Uterus (tissue), 4 donors: Measurements from ENCODE around the gene PDK4. TPM values are rescaled to one million over a fixed set of nuclear protein-coding genes. Genes with fewer than 3 reads are reported as not detected.
A peak's percentile ranks its signal among the peaks of the same experiment; 100 is the strongest.
"Not testable (repeated sequence)": the region's sequence is repeated elsewhere in the genome, so short reads cannot be mapped to it uniquely, and the experiment has no call there.

Source experiments
- DNase-seq, 2 donors: peaks; one replicate each; pipeline ENCODE4 v3.0.0-alpha.2; 2019 to 2020
- H3K27ac ChIP-seq, 2 donors: fragments of 200-600 bp; sonication (generic); 1 replicate in 1 of 2; 2 replicates in 1 of 2; pipeline ENCODE4 v1.5.1; 2016 to 2018
- H3K27me3 ChIP-seq, 2 donors: fragments of 200-600 bp; sonication (generic); one replicate each; pipeline ENCODE4 v1.5.1; 2018 to 2019; ENCODE audit warnings: control low read depth in 1 of 2
- H3K36me3 ChIP-seq, 2 donors: fragments of 200-600 bp; sonication (generic); one replicate each; pipeline ENCODE4 v1.5.1; 2019; ENCODE audit warnings: control low read depth in 1 of 2
- H3K4me1 ChIP-seq, 2 donors: fragments of 200-600 bp; sonication (generic); one replicate each; pipeline ENCODE4 v1.5.1; 2018 to 2019; ENCODE audit warnings: control low read depth in 1 of 2
- H3K4me3 ChIP-seq, 2 donors: fragments of 200-600 bp; sonication (generic); 1 replicate in 1 of 2; 2 replicates in 1 of 2; pipeline ENCODE4 v1.5.1; 2018 to 2019; ENCODE audit warnings: mild to moderate bottlenecking in 1 of 2
- H3K9me3 ChIP-seq, 2 donors: fragments of 200-600 bp; sonication (generic); one replicate each; pipeline ENCODE4 v1.5.1; 2019; ENCODE audit warnings: control low read depth in 1 of 2
- POLR2A ChIP-seq, 2 donors: fragments of 450-650 bp; IDR thresholded peaks; one replicate each; pipeline ENCODE4 v1.6.1; 2016; ENCODE audit warnings: antibody characterized with exemption in 2 of 2, mild to moderate bottlenecking in 1 of 2, moderate library complexity in 1 of 2
- intact Hi-C: fragments of 100-400 bp; cut with DNase I; formaldehyde crosslinking; loops from one replicate; pipeline ENCODE4 v1.15.1; 2023; ENCODE audit warnings: low total_unique reads
- total RNA-seq, 4 donors: library from RNA; depleted of rRNA in 3 of 4; stranded (reverse); fragments of >200 nt in 3 of 4; gene quantifications; one replicate each; pipeline versions ENCODE4 v1.1.0 to v1.2.4, GENCODE V29; 2014 to 2023
- TF ChIP-seq, protein P1 (sequence below), 4 experiments: fragments of 200-600 bp in 2 of 4; fragments of 450-650 bp in 2 of 4; sonication (generic) in 2 of 4; IDR thresholded peaks; one replicate each; pipeline ENCODE4 v1.5.1; 2016 to 2019; ENCODE audit warnings: antibody characterized with exemption in 4 of 4, mild to moderate bottlenecking in 2 of 4, moderate library complexity in 1 of 4
- donor health status: DM: yes; HTN: yes; CAD: no.

PDK4 gene
- total RNA-seq, 4 donors from 2014 or later = 12.0 to 509 (median 177) TPM

- H3K4me3 ChIP-seq = no peak overlapping the region
Measured at GRCh38 chr7:95605275-95605674, 9.0 kb upstream of the PDK4 start.

DNA sequence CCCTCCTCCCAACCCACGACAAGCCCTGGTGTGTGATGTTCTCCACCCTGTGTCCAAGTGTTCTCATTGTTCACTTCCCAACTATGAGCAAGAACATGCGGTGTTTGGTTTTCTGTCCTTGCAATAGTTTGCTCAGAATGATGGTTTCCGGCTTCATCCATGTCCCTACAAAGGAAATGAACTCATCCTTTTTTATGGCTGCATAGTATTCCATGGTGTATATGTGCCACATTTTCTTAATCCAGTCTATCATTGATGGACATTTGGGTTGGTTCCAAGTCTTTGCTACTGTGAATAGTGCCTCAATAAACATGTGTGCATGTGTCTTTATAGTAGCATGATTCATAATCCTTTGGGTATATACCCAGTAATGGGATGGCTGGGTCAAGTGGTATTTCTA lies 8.5 kb upstream of the PDK4 start:
- intact Hi-C loops, H3K27me3 ChIP-seq, H3K4me3 ChIP-seq, H3K36me3 ChIP-seq, H3K9me3 ChIP-seq, H3K4me1 ChIP-seq, DNase-seq: not testable (repeated sequence)
- H3K27ac ChIP-seq = peak overlapping the region in 1 of 2 donors; percentile 47

More at GRCh38 chr7:95605275-95605674, 9.0 kb upstream of the PDK4 start:
- no peaks in the 10 kb centered on the region for H3K9me3 ChIP-seq
- H3K27me3 ChIP-seq = no peaks in the 10 kb centered on the region
- DNase-seq = no peak
- peaks cover 9% of the 10 kb centered on the region in 2 donors for H3K4me1 ChIP-seq
- peak overlapping the region; percentile 47 to 94 for H3K27ac ChIP-seq
- no peaks in the 10 kb centered on the region for H3K36me3 ChIP-seq
- no peak for TF ChIP-seq POLR2A (IDR thresholded peaks at IDR 0.05)
- TF ChIP-seq, protein P1, sequence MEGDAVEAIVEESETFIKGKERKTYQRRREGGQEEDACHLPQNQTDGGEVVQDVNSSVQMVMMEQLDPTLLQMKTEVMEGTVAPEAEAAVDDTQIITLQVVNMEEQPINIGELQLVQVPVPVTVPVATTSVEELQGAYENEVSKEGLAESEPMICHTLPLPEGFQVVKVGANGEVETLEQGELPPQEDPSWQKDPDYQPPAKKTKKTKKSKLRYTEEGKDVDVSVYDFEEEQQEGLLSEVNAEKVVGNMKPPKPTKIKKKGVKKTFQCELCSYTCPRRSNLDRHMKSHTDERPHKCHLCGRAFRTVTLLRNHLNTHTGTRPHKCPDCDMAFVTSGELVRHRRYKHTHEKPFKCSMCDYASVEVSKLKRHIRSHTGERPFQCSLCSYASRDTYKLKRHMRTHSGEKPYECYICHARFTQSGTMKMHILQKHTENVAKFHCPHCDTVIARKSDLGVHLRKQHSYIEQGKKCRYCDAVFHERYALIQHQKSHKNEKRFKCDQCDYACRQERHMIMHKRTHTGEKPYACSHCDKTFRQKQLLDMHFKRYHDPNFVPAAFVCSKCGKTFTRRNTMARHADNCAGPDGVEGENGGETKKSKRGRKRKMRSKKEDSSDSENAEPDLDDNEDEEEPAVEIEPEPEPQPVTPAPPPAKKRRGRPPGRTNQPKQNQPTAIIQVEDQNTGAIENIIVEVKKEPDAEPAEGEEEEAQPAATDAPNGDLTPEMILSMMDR (IDR thresholded peaks at IDR 0.05) = no peak
- intact Hi-C loops = no loop called here

DNA sequence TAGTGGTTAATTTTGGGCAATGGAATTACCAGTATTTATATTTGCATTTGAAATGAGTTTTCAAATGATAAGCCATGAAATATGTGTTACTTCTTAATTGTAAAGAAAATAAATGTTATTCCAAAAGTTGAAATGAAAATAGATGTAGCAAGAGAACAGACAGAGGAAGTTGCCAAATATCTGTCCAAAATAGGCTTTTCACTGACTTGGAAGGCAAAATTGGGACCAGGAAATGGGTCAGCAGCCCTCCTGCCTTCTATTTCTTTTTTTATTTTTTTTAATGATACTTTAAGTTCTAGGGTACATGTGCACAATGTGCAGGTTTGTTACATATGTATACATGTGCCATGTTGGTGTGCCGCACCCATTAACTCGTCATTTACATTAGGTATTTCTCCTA lies 8.1 kb upstream of the PDK4 start:
- intact Hi-C loops, H3K27ac ChIP-seq, H3K4me3 ChIP-seq, H3K36me3 ChIP-seq, DNase-seq, H3K4me1 ChIP-seq, H3K9me3 ChIP-seq, H3K27me3 ChIP-seq: not testable (repeated sequence)

- peak overlapping the region in 1 of 2 donors; percentile 21 for H3K27ac ChIP-seq
- H3K4me1 ChIP-seq = peaks cover 0 to under 1% of the 10 kb centered on the region in 2 donors
- H3K4me3 ChIP-seq = no peak overlapping the region
- no peaks in the 10 kb centered on the region for H3K36me3 ChIP-seq
- no peak for TF ChIP-seq POLR2A (IDR thresholded peaks at IDR 0.05)
- TF ChIP-seq, protein P1 (IDR thresholded peaks at IDR 0.05) = no peak
- no peaks in the 10 kb centered on the region for H3K9me3 ChIP-seq
- H3K27me3 ChIP-seq = no peaks in the 10 kb centered on the region
- no peak for DNase-seq
- intact Hi-C loops = no loop called here
Measured at GRCh38 chr7:95602421-95602820, 6.1 kb upstream of the PDK4 start.

DNA sequence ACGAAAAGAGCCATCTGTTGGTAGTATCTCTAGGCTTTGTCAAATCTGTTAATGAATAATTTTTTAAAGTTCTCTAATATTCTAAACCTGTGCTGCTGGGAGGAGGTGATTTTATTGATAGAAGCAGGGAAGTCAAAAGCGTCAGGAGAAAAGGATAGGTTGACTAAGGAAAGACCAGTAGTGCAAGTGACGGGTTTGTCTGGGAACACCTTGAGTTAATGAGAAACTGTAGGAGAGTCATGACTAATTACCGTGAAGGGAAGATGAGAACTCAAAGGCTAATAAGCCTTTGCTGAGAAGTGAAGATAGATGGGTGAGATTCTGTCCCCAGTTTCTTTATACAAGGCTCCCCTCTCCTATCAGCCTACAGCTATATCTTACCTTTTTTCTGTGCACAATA lies 5.0 kb upstream of the PDK4 start:
- H3K27ac ChIP-seq = no peak overlapping the region
- H3K4me3 ChIP-seq = no peak overlapping the region
- no peaks in the 10 kb centered on the region for H3K9me3 ChIP-seq
- H3K36me3 ChIP-seq = no peaks in the 10 kb centered on the region
- no peak for TF ChIP-seq POLR2A (IDR thresholded peaks at IDR 0.05)
- TF ChIP-seq, protein P1 (IDR thresholded peaks at IDR 0.05) = no peak
- no peaks in the 10 kb centered on the region for H3K4me1 ChIP-seq
- H3K27me3 ChIP-seq = no peaks in the 10 kb centered on the region
- intact Hi-C loops = no loop called here
- no peak for DNase-seq

- intact Hi-C loops = loop anchor here (5.0 kb wide), 1 partner anchor 47 kb away; no protein-coding TSS in a partner anchor
- peak overlapping the region; percentile 97 to 98 for H3K27ac ChIP-seq
Measured at GRCh38 chr7:95599069-95599468, 2.8 kb upstream of the PDK4 start.

More at GRCh38 chr7:95599069-95599468, 2.8 kb upstream of the PDK4 start:
- TF ChIP-seq, protein P1 (IDR thresholded peaks at IDR 0.05) = no peak
- no peak for TF ChIP-seq POLR2A (IDR thresholded peaks at IDR 0.05)
- DNase-seq = no peak
- no peaks in the 10 kb centered on the region for H3K4me1 ChIP-seq
- H3K27me3 ChIP-seq = no peaks in the 10 kb centered on the region
- H3K4me3 ChIP-seq = no peak overlapping the region
- no peaks in the 10 kb centered on the region for H3K36me3 ChIP-seq
- no peaks in the 10 kb centered on the region for H3K9me3 ChIP-seq
